SJCRH30 (cell line): ENCODE data around the gene WNT7A. TPM values are rescaled to one million over a fixed set of nuclear protein-coding genes. Genes with fewer than 3 reads are reported as not detected.

ENCODE experiments used
- DNase-seq, 2 experiments: peaks; one replicate each; pipeline ENCODE4 v3.0.0-alpha.2; 2015 to 2020
- H3K27ac ChIP-seq: fragments of 250-450 bp; sonication (Bioruptor Pico); 2 replicates; pipeline ENCODE4 v1.5.1; 2020; ENCODE audit warnings: mild to moderate bottlenecking, moderate library complexity
- H3K27me3 ChIP-seq: fragments of 250-450 bp; sonication (Bioruptor Pico); 2 replicates; pipeline ENCODE4 v1.5.1; 2020; ENCODE audit warnings: mild to moderate bottlenecking, moderate library complexity
- H3K36me3 ChIP-seq: fragments of 250-450 bp; sonication (Bioruptor Pico); 2 replicates; pipeline ENCODE4 v1.5.1; 2020; ENCODE audit warnings: mild to moderate bottlenecking, moderate library complexity
- H3K4me1 ChIP-seq: fragments of 250-450 bp; sonication (Bioruptor Pico); 2 replicates; pipeline ENCODE4 v1.5.1; 2020; ENCODE audit warnings: mild to moderate bottlenecking, moderate library complexity
- H3K4me3 ChIP-seq: fragments of 250-450 bp; sonication (Bioruptor Pico); 2 replicates; pipeline ENCODE4 v1.5.1; 2020; ENCODE audit warnings: mild to moderate bottlenecking, moderate library complexity
- H3K9me3 ChIP-seq: fragments of 250-450 bp; sonication (Bioruptor Pico); replicated peaks from 2 replicates; pipeline ENCODE4 v1.5.1; 2020; ENCODE audit warnings: mild to moderate bottlenecking, moderate library complexity
- total RNA-seq: library from RNA; depleted of rRNA; stranded (reverse); fragments of >200 nt; shearing (Covaris generic); gene quantifications from 2 replicates; pipeline ENCODE4 v1.2.3, GENCODE V29; 2014

WNT7A gene
- total RNA-seq, 1 experiment from 2014 or later, result not detected

DNA sequence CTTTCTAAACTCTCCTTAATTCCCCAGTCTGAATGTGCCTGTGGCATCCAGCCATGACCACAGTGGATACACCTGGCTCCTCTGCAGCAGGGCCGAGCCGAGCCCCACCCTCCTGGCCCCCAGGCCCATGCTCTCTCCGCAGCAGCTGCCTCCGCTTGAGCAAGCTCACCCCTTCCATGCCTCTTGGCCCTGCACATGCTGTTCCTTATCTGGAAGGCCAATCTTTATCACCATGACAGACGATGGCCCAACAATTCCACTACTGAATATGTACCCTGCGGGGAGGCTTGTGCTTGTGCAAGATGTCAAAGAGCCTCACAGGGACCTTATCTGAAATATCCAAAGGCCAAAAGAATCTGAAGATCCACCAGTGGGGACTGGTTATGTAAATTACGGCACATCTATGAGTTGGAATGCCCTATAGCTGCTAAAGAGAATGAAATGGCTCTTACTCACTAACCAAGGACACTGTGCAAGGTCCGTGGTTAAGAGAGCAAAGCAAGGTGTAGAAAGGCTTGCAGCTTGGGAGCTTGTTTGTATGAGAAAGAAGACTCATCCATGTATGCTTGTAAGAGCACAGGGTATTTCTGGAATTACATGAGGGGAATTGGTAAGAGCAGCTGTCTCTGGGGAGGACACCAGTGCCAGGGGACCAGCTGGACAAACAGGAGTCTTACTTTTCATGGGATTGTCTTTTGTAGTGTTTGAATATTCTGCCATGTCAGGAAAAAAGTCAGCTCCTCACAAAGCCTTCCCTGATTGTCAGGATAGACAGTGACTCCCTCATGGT is 55.2 kb downstream of the WNT7A start:
- Histone ChIP-seq H3K27ac (no peak overlapping the region), H3K9me3 (no peaks in the 10 kb centered on the region), H3K27me3 (peaks cover under 1% of the 10 kb centered on the region; the same call in 1 of the 2 replicates), H3K36me3 (no peaks in the 10 kb centered on the region), H3K4me3 (no peak overlapping the region), H3K4me1 (no peaks in the 10 kb centered on the region)
- DNase-seq, result peak in 1 of 2 experiments; percentile 16

DNA sequence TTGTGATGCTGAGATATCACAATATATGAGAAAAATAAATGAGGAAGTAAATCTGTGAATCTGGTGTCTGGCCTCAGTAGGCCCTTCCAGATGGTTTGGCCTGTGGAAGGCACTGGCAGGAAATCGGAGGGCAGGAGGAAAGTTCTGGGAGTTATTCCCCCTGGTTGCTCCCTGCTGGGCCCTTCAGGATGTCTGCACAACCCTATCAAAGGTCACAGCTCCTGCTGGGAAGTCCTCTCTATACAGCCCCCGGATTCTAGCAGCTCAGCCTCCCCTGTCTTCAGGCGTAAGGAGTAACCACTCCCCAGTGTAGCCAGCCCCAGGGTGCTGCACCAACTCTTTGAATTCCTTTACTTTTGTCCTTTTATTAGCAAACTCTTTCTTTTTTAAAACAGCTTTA is 56.2 kb downstream of the WNT7A start:
- Histone ChIP-seq H3K9me3 (no peaks in the 10 kb centered on the region), H3K27ac (no peak overlapping the region), H3K36me3 (no peaks in the 10 kb centered on the region), H3K4me3 (no peak overlapping the region), H3K4me1 (no peaks in the 10 kb centered on the region), H3K27me3 (no peaks in the 10 kb centered on the region; the same call in 1 of the 2 replicates)
- DNase-seq, result no peak

- Histone ChIP-seq H3K4me3 (no peak overlapping the region), H3K36me3 (no peaks in the 10 kb centered on the region), H3K9me3 (no peaks in the 10 kb centered on the region), H3K27me3 (no peaks in the 10 kb centered on the region; the same call in 1 of the 2 replicates), H3K27ac (no peak overlapping the region), H3K4me1 (no peaks in the 10 kb centered on the region)
- no peak for DNase-seq
Observed at GRCh38 chr3:13822871-13823585, 56.8 kb downstream of the WNT7A start.

DNA sequence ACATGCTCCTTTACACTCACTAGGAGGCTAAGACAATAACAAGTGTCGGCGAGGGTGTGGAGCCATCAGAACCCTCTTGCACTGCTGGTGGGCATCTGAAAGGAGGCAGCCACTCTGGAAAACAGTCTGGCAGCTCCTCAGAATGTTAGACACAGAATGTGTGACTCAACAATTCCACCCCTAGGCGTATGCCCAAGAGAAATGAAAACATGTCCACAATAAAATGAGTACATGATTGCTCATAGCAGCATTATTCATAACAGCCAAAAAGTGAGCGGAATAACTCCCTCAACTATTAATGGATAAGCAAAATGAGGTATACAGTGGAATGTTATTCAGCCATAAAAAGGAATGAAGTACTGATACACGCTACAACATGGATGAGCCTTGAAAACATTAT is 57.8 kb downstream of the WNT7A start:
- Histone ChIP-seq H3K27me3 (no peaks in the 10 kb centered on the region; the same call in 1 of the 2 replicates), H3K4me3 (no peak overlapping the region), H3K9me3 (no peaks in the 10 kb centered on the region), H3K4me1 (no peaks in the 10 kb centered on the region), H3K36me3 (no peaks in the 10 kb centered on the region), H3K27ac (no peak overlapping the region)
- no peak for DNase-seq

GRCh38 chr3:13821126-13821525 is 58.7 kb downstream of the WNT7A start:
- no peaks in the 10 kb centered on the region for H3K4me1 ChIP-seq
- no peaks in the 10 kb centered on the region for H3K9me3 ChIP-seq
- no peaks in the 10 kb centered on the region; the same call in 1 of the 2 replicates for H3K27me3 ChIP-seq
- DNase-seq, result no peak
- H3K4me3 ChIP-seq, result no peak overlapping the region
- no peak overlapping the region for H3K27ac ChIP-seq
- H3K36me3 ChIP-seq, result no peaks in the 10 kb centered on the region

- no peak overlapping the region for H3K27ac ChIP-seq
Observed at GRCh38 chr3:13818919-13819318, 61.0 kb downstream of the WNT7A start.

DNA sequence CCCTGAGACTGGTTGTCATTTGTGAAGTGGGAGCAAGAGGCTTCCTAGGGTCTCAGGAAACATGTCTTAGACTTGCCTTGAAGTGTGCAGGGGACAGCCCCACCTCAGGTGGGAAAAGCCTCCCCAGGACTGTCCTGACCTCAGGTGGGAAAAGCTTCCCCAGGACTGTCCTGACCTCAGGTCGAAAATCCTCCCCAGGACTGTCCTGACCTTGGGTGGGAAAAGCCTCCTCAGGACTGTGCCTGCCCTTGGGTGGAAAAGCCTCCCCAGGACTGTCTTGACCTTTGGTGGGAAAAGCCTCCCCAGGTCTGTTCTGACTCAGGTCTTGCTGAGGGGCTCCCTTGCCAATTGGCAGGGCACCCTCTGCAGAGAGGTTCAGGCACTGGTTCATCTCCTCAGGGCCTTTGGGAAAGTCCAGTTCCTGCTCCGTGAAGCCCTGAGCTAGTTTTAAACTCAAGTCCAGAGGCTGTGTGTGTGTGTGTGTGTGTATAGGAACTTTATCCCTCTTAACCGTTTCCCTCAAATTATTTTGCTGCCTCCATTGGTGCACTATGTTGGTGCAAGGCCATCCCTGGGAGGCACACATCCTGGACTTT is 64.7 kb downstream of the WNT7A start:
- H3K27me3 ChIP-seq, result no peaks in the 10 kb centered on the region
- H3K27ac ChIP-seq, result no peak overlapping the region
- no peak for DNase-seq
- H3K4me3 ChIP-seq, result no peak overlapping the region
- H3K36me3 ChIP-seq, result no peaks in the 10 kb centered on the region
- no peaks in the 10 kb centered on the region; the same call in 1 of the 2 replicates for H3K9me3 ChIP-seq
- H3K4me1 ChIP-seq, result no peaks in the 10 kb centered on the region

More at GRCh38 chr3:13818919-13819318, 61.0 kb downstream of the WNT7A start:
- Histone ChIP-seq H3K36me3 (no peaks in the 10 kb centered on the region), H3K9me3 (no peaks in the 10 kb centered on the region; the same call in 1 of the 2 replicates), H3K4me1 (no peaks in the 10 kb centered on the region), H3K4me3 (no peak overlapping the region), H3K27me3 (no peaks in the 10 kb centered on the region; the same call in 1 of the 2 replicates)
- DNase-seq, result no peak

- H3K27ac ChIP-seq, result no peak overlapping the region
- no peaks in the 10 kb centered on the region for H3K27me3 ChIP-seq
Observed at GRCh38 chr3:13812034-13812471, 67.8 kb downstream of the WNT7A start.

DNA sequence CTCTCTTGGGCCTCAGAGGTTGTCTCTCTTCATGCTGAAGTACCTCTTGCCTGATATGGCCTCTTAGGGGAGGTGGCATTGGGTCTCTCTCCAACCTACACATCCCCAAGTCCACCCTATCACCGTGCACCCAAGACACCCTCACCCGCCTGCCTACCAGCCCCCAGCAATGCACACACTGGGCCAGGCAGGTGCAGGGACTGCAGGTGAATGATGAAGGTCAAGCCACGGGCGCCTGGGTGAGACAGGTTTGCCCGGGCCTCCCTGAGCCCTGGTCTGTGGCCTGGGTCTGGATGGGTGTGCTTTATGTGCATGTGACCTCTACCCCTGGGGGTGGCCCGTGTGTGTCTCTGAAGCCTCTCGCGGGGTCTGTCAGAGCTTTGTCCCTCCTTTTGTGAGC is 68.3 kb downstream of the WNT7A start:
- Histone ChIP-seq H3K27ac (no peak overlapping the region), H3K9me3 (no peaks in the 10 kb centered on the region; the same call in 1 of the 2 replicates), H3K27me3 (no peaks in the 10 kb centered on the region), H3K4me1 (no peaks in the 10 kb centered on the region), H3K4me3 (no peak overlapping the region), H3K36me3 (no peaks in the 10 kb centered on the region)
- no peak for DNase-seq

More at GRCh38 chr3:13812034-13812471, 67.8 kb downstream of the WNT7A start:
- no peak for DNase-seq
- Histone ChIP-seq H3K4me1 (no peaks in the 10 kb centered on the region), H3K4me3 (no peak overlapping the region), H3K9me3 (no peaks in the 10 kb centered on the region; the same call in 1 of the 2 replicates), H3K36me3 (no peaks in the 10 kb centered on the region)

GRCh38 chr3:13808550-13808949 is 71.3 kb downstream of the WNT7A start:
- H3K4me3 ChIP-seq, result no peak overlapping the region
- H3K27me3 ChIP-seq, result no peaks in the 10 kb centered on the region
- H3K9me3 ChIP-seq, result no peaks in the 10 kb centered on the region; the same call in 1 of the 2 replicates
- DNase-seq, result no peak
- no peak overlapping the region for H3K27ac ChIP-seq
- H3K4me1 ChIP-seq, result no peaks in the 10 kb centered on the region
- no peaks in the 10 kb centered on the region for H3K36me3 ChIP-seq

GRCh38 chr3:13801361-13802204 is 78.3 kb downstream of the WNT7A start:
- Histone ChIP-seq H3K27me3 (peaks cover 4% of the 10 kb centered on the region; the same call in 1 of the 2 replicates), H3K4me1 (no peaks in the 10 kb centered on the region), H3K27ac (no peak overlapping the region), H3K9me3 (no peaks in the 10 kb centered on the region; the same call in 1 of the 2 replicates), H3K36me3 (no peaks in the 10 kb centered on the region), H3K4me3 (no peak overlapping the region)
- no peak for DNase-seq

- no peak overlapping the region for H3K4me3 ChIP-seq
Observed at GRCh38 chr3:13800064-13800463, 79.8 kb downstream of the WNT7A start.

DNA sequence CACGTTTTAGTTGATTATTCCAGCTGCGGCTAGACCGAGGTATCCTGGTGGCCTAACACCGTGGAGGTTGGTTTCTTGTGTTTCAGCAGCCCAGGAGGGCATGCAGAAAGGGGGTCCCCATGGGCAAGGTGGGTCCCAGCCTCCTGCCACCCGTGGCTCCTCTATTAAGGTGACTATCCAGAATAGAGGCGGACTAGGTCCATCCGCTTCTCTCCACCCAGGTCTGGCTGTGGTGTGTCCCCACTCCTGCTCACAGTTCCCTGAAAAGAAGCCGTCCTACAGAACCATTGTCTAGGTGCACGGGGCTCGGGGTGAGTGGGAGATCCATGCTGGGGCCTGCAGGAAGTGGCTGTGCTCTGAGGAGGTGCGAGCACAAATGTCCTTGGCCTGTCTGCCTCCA is 81.5 kb downstream of the WNT7A start:
- Histone ChIP-seq H3K36me3 (no peaks in the 10 kb centered on the region), H3K4me1 (no peaks in the 10 kb centered on the region), H3K27me3 (peaks cover 11% of the 10 kb centered on the region), H3K9me3 (no peaks in the 10 kb centered on the region), H3K4me3 (no peak overlapping the region), H3K27ac (no peak overlapping the region)
- DNase-seq, result no peak

More at GRCh38 chr3:13800064-13800463, 79.8 kb downstream of the WNT7A start:
- Histone ChIP-seq H3K27ac (no peak overlapping the region), H3K4me1 (no peaks in the 10 kb centered on the region), H3K27me3 (peaks cover 4% of the 10 kb centered on the region), H3K9me3 (no peaks in the 10 kb centered on the region), H3K36me3 (no peaks in the 10 kb centered on the region)
- DNase-seq, result no peak
